Raji (cell line): ENCODE data around the gene PLPP7.
A peak's percentile ranks its signal among the peaks of the same experiment; 100 is the strongest.

Source experiments
- POLR2A ChIP-seq: IDR thresholded peaks from 2 replicates; pipeline ENCODE4 v1.6.1; 2011; ENCODE audit warnings: low read depth, low read length, control low read depth; ENCODE audit not compliant: insufficient read depth

The PLPP7 gene

GRCh38 chr9:131289301-131290035 lies at the start of gene PLPP7:
TSS of gene PLPP7 (plus strand) at chr9:131289723. CDS start at chr9:131289998, 275 bp downstream.
- no peak for TF ChIP-seq POLR2A

- TF ChIP-seq POLR2A, result no peak
Measured at GRCh38 chr9:131240047-131240921, 49.2 kb upstream of the PLPP7 start.

- no peak for TF ChIP-seq POLR2A
Measured at GRCh38 chr9:131246618-131247017, 42.9 kb upstream of the PLPP7 start.

- no peak for TF ChIP-seq POLR2A
Measured at GRCh38 chr9:131252120-131252519, 37.4 kb upstream of the PLPP7 start.

- TF ChIP-seq POLR2A, result 0 out of 2 replicates have a peak, but pooled peaks have one; percentile 7
Measured at GRCh38 chr9:131253891-131254491, 35.5 kb upstream of the PLPP7 start.

GRCh38 chr9:131254626-131255025 lies 34.9 kb upstream of the PLPP7 start:
- TF ChIP-seq POLR2A, result no peak

- TF ChIP-seq POLR2A, result no peak
Measured at GRCh38 chr9:131255676-131256197, 33.8 kb upstream of the PLPP7 start.

GRCh38 chr9:131257266-131258025 lies 32.1 kb upstream of the PLPP7 start:
- no peak for TF ChIP-seq POLR2A

GRCh38 chr9:131258186-131258585 lies 31.3 kb upstream of the PLPP7 start:
- no peak for TF ChIP-seq POLR2A

- TF ChIP-seq POLR2A, result no peak
Measured at GRCh38 chr9:131258698-131259431, 30.7 kb upstream of the PLPP7 start.

- no peak for TF ChIP-seq POLR2A
Measured at GRCh38 chr9:131259432-131259898, 30.1 kb upstream of the PLPP7 start.

- TF ChIP-seq POLR2A, result no peak
Measured at GRCh38 chr9:131259916-131260597, 29.5 kb upstream of the PLPP7 start.

GRCh38 chr9:131260751-131261452 lies 28.6 kb upstream of the PLPP7 start:
- TF ChIP-seq POLR2A, result no peak
